Neural cell (in vitro differentiated cells): Measurements from ENCODE around the gene ADRA2B.

Source experiments
- EP300 ChIP-seq: fragments of 450-650 bp; conservative IDR thresholded peaks from 2 replicates; pipeline ENCODE4 v1.6.1; 2014; ENCODE audit warnings: antibody characterized with exemption, mild to moderate bottlenecking, moderate library complexity; ENCODE audit not compliant: poor library complexity, severe bottlenecking
- EZH2 ChIP-seq: fragments of 200-600, 300-800 bp; shearing (Covaris generic), sonication (generic); IDR thresholded peaks from 2 replicates; pipeline ENCODE4 v1.6.1; 2014; ENCODE audit warnings: antibody characterized with exemption, low read length, borderline replicate concordance, mild to moderate bottlenecking; ENCODE audit not compliant: insufficient read depth, poor library complexity, severe bottlenecking
- POLR2AphosphoS5 ChIP-seq: IDR thresholded peaks from 2 replicates; pipeline ENCODE4 v1.6.1; 2012
- REST ChIP-seq: IDR thresholded peaks from 2 replicates; pipeline ENCODE4 v1.6.1; 2012; ENCODE audit warnings: borderline replicate concordance
- SMC3 ChIP-seq: fragments of 450-650 bp; conservative IDR thresholded peaks from 2 replicates; pipeline ENCODE4 v1.6.1; 2014; ENCODE audit warnings: antibody characterized with exemption, mild to moderate bottlenecking, moderate library complexity; ENCODE audit not compliant: poor library complexity
- TAF1 ChIP-seq: IDR thresholded peaks from 2 replicates; pipeline ENCODE4 v1.6.1; 2012; ENCODE audit warnings: low read depth
- TF ChIP-seq, protein P1 (sequence below): fragments of 450-650 bp; IDR thresholded peaks from 2 replicates; pipeline ENCODE4 v1.5.1; 2014; ENCODE audit warnings: antibody characterized with exemption, mild to moderate bottlenecking, moderate library complexity; ENCODE audit not compliant: poor library complexity, severe bottlenecking

DNA sequence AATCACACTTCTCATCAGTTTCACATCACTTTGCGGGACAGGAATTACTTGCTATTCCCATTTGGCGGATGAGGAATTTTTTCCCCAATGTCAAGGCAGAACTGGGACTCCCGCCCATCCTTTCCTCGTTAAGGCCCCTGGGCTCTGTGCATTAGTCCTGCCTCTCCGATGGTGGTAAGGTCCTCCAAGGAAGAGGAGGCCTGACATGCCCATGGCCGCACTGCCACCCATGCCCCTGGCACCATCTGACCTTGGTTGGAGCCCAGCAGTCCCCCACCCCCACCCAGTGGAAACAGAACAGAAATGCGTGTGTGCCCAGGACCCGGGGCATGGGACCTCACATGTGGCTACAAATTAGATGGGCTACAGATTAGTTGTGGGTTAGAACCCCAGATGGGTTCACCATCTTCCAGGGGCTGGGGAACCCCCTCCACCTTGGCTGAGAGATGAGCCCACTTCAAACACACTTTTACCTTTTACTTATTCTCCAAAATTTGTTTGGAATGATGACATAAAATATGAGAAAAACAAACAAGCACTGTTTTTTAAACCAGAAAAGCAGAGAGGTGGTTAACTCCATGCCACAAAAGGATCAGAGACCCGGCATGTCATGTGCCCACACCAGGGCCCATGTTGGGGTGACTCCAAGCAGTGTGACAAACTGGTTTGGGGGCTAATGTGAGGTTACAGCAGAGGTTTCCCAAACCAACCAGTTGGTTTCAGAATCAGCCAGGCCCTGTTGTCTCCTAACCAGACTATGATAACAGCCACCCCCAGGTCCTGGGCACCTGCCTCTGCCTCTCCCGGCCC lies 39.8 kb upstream of the ADRA2B start:
- TF ChIP-seq, protein P1, sequence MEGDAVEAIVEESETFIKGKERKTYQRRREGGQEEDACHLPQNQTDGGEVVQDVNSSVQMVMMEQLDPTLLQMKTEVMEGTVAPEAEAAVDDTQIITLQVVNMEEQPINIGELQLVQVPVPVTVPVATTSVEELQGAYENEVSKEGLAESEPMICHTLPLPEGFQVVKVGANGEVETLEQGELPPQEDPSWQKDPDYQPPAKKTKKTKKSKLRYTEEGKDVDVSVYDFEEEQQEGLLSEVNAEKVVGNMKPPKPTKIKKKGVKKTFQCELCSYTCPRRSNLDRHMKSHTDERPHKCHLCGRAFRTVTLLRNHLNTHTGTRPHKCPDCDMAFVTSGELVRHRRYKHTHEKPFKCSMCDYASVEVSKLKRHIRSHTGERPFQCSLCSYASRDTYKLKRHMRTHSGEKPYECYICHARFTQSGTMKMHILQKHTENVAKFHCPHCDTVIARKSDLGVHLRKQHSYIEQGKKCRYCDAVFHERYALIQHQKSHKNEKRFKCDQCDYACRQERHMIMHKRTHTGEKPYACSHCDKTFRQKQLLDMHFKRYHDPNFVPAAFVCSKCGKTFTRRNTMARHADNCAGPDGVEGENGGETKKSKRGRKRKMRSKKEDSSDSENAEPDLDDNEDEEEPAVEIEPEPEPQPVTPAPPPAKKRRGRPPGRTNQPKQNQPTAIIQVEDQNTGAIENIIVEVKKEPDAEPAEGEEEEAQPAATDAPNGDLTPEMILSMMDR: no peak
- TF ChIP-seq TAF1: no peak
- no peak for TF ChIP-seq REST
- TF ChIP-seq EZH2: no peak
- no peak for TF ChIP-seq SMC3
- TF ChIP-seq EP300: no peak
- TF ChIP-seq POLR2AphosphoS5: no peak
